HL-60/S4 (cell line): ENCODE results near the gene GPR137C.

Experiments
- in situ Hi-C: fragments of 300-500 bp; cut with MboI; formaldehyde crosslinking; loops from 2 replicates; pipeline ENCODE4 v1.14.3; 2022; ENCODE audit warnings: low sequenced_read_pairs

Gene GPR137C

DNA sequence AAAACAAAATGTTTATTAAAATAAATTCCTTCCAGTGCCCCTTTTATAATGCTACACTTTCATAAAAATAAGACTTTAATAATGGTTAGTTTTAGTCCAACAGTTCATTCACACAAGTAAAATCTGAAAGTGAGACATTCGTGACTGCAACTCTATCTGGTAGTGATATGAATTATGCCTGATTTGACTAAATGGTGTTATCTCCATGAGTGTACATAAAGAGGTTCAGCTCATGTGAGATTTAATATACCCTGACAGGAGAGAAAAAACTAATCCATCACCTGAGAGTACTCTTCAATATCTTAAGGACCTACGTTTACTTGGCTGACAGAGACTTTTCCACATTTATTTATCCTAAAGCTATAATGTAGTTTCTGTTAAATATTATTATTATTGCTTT, 108.7 kb downstream of the GPR137C start:
- in situ Hi-C loops: no loop called here

DNA sequence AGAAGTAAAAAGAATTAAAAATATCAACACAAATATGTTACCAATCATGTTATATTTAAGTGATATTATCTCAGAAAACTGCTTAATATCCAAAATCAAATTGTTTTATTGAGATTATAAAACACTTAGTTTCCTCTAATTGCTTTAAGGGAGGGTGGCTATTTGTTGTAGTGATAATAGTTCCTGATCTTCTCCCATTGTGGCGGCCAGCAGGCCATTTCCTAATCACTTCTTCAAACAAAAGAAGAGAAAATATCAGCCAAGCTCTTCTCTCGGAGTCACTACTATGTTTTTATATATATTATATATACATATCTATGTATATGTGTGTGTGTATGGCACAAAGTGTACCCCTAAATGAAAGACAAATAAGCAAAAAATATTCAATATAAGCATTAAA, 111.2 kb downstream of the GPR137C start:
- in situ Hi-C loops: no loop called here

DNA sequence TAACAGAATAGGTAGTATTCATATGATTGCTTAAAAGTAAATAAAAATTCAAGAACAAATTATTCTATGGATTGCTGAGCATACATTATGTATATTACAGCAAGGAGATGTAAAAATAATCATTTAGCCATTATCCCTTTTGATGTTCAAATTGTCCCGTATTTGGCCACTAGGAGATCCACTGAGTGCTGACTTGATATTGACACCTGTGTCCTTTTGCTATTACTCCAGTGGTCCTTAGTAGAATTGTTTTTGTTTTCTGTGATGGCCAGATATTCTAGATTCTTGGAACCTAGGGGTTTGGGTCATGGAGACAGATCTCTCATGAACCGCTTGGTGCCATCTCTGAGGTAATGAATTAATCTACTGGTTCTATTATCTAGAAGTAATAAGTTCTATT, 126.0 kb downstream of the GPR137C start:
- in situ Hi-C loops: no loop called here

DNA sequence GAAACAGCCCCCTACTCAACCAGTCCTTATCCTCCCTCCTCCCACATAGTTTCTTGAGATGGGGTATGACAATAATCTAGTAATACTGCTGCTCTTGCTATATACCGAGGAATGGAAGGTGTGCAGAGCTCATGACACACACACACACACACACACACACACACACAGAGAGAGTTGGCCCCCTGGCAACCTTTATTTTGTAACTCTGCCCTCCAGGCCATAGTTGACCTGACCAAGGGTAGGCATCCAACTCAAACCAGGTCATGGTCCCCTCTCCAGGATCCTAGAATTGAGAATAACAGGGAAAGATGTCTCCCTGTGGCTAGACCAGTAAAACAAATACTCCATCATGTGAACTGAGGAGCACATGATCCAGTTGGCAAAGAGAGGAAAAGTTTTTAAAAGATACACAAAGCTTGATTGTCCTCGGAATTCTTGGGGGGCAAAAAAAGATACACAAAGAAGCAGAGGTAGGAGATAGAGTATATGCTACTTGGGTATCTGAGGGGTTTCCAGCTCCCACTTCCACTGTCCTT, 131.4 kb downstream of the GPR137C start:
- in situ Hi-C loops: no loop called here

DNA sequence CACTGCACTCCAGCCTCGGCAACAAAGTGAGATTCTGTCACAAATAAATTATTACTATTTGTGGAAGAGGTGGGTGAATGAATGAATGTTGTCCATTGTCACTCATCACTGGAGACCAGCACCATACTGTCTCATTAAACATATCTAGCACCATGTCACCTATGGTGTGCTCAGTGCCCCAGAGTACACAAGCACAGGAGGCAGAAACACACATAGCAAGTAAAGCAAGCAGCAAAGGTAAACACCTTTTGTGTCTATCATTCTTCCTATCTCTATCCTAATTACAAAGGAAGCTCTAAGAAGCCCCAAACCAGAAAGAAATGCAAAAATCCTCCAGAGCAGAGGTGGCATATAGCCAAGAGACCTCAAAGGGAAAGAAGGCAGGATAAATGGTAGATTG, 133.5 kb downstream of the GPR137C start:
- in situ Hi-C loops: no loop called here
